8988T (cell line): ENCODE data around the gene EML2.
"Not testable (repeated sequence)": the region's sequence is repeated elsewhere in the genome, so short reads cannot be mapped to it uniquely, and the experiment has no call there.

Source experiments
- DNase-seq: peaks from one replicate; pipeline ENCODE4 v3.0.0; 2011

EML2 gene

DNA sequence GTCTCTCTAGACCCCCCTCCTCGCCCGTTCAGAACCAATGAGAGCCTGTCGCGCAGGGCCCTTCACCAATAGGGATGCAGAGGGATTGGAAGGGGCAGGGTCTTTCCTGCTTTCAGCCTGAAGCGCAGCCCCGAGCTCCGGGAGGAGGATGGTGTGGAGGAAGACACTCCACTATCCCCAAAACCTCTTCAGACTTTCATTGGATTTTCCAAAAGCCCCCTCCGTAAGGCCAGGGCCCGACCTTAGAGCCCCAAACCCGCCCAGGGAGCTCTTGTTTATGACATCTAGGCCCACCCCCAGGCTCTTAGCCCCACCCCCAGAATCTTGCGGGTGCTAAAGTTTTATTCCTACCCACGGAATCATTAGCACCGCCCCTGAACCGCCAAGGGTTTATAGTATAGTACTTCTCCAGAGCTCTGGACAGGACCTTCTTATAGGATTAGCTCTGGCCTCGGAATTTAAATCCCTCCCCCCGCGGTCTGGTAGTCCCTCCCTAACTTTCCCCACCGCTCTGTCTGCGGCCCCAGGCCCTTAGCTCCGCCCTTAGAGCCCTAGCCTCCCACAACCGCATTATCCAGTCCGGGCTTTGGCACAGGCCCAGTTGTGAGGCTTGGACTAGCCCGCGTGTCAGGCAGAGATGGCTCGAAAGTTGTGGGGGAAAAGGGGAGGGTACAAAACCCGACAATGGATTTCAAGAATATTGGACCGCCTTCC lies 6.6 kb upstream of the EML2 start:
- no peak for DNase-seq

DNA sequence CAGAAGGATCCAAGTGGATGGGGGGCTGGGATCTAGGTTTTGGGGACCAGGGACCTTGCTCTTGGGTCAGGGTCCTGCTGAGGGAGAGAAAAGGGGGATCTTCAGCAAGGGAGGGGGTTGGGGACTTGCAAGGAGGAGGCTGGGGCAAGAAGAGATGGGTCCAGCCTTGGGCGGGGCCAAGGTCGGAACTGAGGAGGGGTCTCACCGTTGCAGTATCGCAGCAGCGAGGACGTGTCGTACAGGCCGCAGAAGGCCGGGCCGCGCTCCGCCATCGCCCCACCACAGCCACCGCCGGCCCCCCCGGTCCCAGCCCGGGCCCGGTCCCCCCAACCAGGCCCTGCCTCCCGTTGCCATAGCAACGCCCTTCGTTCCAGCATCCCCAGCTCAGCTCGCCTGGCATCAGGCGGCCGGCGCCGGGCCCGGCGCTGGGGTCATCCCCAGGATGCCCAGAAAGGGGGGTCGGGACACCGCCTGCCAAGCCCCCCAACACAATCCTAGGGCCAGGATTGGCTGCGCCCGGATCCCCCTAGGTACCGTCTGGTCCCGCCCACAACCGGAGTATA lies 6.0 kb upstream of the EML2 start:
- no peak for DNase-seq

DNA sequence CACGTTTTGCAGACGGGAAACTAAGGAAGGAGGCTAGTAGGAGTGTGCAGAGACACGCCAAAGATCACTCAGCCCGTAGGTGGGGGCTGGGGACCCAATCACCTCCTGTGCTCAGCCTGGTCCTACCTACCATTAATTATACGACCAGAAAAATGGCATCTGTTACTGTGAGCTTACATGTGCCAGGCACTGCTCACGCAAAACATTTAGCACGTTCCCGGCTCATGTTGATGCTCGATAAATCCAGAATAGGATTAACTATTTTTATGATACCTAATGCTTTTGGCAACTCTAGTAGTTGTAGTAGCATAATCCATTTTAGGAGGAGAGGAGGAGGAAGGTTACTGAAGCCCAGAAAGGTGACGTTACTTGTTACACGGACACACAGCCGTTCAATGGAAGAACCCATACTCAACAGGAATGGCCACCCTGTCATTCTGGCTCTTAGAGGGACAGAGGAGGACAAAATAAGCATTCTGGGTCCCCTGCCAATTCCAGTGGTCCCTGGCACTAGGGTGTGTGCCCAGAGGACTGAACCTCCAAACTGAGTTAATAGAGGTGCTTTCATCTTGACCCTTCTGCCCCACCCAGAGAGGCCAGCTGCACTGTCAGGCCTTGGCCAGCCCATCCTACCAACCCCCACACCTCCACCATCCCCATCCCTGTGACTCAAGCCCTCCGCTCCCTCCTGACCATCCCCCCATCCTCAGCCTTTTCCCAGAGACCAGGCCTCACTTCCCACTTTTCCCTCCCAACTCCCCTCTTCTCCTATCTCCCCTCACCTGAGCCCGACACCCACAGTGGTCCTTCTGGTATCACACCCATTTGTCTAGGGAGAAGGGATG lies 5.0 kb upstream of the EML2 start:
- DNase-seq = no peak

DNA sequence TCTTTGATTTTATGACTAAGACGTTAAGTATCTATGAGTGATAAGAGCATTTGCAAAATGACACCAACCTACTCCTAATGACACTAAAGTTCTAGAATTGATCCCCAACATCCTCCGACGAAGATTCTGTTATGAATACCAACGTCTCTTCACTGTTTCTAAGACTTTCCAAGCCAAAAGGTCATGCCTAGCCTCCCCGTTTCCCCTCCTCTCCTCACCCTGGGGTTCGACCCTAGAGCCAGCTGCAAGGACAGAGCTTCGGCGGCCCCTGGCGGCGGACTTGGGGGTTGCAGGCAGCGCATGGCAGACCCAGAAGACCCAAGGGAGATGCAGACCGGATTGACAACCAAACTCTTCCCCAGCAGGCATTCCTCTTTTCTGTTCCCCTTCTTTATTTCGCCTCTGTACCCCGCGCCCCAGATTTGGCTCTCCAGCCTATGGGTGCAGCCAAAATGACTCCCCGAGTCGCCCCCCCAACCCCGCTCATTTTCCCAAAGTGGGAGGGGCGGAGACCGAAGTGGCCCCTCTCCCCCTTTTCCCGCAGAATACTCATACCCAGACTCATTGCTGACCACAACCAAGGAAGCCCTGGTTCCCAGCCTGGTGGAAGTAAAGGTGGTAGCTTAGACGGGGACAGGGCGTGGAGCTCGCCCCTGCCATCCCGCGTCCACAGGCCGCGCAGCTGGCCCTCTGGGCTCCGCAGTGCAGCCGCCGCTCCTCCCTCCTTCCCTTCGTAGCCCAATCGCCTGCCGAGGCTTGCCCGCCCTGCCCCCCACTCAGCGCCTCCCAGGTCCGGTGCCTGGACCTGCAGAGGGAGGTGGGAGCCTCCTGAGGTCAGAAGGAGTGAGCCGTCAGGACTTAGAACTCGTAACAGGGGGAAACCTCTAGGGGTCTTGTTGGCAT lies 4.1 kb upstream of the EML2 start:
- DNase-seq = peak; percentile 81

DNA sequence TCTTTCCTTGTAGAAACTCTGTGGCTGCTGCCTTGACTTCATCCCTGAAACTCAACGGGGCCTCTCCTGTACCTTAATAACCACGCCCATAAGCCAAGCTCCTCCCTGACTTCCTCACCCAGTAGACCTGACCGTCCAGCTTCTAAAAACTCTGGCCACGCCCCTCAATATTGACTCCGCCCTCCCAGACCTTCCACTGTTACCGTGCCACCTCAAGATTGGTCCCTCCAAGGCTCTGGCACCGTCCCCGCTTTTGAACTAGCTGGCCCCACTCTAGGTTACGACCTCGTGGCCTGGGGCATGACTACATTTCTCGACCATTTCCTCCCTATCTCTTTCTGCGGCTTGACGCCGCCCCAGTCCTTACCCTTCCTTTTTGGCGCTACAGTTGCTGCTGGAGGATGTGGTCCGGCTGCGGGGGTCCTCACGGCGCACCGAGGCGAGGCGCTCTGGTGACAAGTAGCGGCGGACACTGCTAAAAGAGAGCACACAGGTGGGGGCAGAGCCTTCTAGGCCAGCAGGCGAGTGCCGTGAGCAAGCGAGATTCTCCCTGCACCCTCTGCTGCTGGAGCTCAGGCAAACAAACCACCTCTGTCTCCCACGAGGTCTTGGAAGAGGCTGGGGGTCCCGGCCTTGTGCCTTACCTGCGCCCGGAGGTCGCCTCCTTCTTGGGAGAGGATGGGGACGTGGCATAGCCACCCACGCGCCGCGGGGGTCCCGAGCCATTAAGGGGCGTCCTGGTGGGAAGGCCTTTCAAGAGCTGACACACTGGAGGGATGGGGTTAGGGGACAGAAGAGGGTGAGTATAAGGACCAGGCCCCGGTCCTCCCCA lies 2.3 kb upstream of the EML2 start:
- DNase-seq = peak; percentile 68

DNA sequence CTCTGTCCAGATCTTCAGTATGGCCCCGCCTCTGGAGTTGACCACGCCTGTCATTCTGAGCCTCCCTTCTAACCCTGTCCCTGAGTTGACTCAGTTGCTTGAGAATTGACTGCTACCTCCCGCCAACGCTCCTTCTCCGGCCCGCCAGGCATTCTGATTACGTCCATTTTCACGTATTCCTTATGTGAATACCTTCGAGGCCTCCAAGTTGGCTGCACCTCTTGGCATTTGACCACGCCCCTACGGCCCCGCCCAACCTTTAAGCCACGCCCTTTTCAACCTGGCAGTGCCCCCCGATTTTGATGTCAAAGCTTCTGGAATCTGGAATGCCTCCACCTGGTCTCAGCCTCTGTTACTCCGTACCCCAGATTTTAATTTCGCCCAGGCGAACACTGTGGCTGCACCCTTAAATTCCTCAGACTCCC lies 1.7 kb upstream of the EML2 start:
- DNase-seq = no peak

DNA sequence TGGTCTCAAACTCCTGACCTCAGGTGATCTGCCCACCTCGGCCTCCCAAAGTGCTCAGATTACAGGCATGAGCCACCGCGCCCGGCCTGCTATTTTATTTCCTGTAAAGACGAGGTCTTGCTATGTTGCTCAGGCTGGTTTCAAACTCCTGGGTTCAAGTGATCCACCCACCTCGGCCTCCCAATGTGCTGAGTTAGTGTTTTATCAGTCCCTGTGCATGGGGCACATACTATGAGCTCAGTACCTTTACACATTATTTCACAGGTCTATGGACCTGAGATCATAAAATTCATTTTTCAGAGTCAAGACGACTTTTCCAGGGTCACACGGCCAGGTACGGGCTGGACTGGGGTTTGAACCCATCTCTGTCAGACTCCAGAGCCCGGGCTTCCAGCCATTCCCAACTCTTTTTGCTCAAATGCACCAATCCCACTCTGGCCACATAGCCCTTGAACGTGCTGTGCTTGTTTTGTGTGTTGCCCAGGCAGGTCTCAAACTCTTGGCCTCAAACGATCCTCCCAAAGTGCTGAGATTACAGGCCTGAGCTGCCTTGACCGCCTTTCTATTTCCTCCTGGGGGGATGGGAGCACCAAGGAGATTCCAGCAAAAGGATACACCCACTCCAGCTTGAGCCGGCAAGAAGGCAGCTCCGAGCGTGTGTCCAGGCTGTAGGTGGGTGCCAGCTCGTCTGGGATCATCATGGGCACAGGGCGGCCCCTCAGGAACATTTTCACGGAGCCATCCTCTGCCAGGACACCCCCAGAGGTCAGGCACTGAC lies 1.1 kb downstream of the EML2 start:
- no peak for DNase-seq

DNA sequence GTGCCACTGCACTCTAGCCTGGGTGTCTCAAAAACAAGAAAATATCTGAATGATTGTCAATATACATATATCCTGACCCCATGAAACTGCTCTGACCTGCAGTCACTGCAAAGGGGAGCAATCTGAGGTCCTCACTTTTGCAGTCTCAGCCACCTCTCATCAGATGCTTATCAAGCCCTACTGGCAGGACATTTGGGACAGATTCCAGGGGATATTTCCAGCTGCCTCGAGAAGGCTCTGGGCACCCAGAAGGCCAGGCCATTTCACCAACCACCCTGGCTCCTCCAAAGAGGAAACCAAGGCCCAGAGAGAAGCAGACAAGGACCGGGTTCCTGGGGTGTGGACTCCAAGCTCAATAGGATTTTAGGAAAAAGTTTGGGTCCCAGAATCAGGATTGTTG lies 2.3 kb downstream of the EML2 start:
- no peak for DNase-seq

DNA sequence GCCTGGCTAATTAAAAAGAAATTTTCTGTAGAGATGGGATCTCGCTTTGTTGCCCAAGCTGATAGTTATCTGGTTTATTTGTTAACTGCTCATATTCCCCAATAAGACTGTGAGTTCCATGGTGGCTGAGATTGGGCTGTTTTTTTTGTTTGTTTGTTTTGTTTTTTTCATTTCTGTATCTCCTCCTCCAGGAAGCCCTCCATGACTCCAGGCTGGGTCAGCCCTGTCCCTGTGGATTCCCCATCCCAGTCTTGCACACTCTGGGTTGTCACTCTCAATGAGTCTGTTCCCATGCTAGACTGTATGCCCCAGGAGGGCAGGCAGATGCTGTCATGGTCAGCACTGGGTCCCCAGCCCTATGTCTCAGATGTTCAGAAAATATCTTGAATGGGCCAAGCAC lies 2.9 kb downstream of the EML2 start:
- no peak for DNase-seq

DNA sequence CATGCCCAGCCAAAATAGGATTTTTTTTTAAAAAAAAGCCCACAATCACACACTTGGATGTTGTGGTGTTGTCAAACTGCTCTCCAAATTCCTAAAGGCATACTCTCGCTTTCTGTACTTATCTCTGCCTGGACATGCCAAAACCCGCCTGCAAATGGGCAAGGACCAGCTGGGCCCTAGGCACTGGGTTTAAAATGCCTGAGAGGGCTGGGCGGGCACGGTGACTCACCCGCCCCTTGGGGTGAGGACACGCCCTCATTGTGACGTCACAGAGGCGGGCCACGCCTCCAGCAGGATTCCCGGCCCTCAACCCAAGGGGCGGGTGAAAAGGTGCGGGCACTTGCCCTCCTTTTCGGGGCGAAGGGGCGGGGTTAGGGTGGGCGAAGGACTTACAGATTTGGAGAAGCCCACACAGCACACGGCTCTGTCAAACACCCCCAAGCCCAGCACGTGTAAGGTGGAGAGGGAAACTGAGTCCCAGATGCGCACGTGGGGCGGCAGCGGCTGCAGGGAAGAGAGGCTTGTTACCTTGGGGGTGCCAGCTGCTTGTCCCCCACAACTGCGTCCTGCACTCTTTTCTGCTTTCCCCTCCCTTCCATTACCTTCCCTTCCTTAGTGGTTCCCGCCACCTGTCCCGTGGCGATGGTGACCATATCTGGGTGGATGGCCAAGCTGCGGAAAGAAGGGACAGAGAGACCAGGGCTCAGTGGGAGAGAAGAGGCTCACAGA lies 6.6 kb downstream of the EML2 start:
- peak; percentile 91 for DNase-seq

DNA sequence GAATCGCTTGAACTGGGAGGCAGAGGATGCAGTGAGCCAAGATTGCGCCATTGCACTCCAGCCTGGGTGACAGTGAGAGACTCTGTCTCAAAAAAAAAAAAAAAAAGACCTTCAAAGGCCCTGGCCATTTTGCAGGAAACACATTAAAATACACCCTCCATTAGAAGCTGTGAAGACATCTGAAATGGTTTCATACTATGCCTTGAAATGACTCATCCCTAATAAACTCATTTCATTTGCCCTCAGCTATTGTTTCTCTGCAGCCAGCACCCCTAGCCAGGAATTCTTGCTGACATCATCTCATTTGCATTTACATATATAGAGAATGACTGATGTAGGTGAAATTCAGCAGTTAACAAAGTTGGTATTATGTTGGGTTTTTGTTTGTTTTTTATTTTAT lies 8.7 kb downstream of the EML2 start:
- no peak for DNase-seq

DNA sequence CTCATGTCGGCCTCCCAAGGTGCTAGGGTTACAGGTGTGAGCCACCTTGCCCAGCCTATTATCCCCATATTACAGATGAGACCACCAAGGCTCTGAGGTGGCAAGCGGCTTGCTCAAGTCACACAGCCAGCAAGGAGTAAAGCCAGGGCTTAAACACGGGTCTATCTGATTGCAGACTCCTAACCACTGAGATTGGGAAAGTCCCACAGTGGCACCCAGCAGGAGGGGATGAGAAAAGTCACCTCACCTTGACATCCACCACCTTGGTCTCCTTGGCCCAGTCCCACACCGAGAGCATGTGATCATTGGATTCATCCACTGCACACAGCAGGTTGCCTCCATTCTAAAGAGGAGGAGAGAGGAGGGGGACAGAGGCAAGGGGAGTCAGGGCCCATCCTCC lies 9.5 kb downstream of the EML2 start:
- no peak for DNase-seq

DNA sequence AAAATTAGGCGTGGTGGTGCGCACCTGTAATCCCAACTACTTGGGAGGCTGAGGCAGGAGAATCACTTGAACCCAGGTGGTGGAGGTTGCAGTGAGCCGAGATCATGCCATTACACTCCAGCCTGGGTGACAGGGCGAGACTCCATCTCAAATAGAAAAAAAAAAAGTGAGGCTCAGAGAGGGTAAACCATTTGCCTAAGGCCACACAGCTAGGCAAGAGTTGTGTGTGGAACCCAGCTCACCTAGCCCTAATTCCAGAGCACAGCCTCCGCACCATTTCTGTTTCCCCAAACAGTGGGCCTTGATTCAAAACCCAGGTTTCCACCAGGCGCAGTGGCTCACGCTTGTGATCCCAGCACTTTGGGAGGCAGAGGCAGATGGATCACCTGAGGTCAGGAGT lies 11.0 kb downstream of the EML2 start:
- not testable (repeated sequence) for DNase-seq

DNA sequence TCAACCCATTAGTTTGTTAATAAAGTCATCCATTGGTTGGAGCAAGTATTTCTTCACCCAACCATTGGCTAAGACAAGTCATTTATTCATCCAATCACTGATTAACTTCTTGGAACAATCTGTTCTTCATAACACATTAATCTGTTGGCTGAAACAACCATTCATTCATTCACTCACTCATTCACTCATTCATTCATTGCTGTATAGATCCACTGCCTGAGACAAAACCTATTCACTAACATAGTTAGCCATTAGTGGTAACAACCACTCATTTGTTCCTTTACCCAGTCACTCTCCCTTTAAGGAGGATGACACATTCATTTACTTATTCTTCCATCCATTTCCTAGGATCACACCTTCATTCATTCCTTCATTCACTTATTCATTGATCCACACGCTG lies 15.2 kb downstream of the EML2 start:
- no peak for DNase-seq

DNA sequence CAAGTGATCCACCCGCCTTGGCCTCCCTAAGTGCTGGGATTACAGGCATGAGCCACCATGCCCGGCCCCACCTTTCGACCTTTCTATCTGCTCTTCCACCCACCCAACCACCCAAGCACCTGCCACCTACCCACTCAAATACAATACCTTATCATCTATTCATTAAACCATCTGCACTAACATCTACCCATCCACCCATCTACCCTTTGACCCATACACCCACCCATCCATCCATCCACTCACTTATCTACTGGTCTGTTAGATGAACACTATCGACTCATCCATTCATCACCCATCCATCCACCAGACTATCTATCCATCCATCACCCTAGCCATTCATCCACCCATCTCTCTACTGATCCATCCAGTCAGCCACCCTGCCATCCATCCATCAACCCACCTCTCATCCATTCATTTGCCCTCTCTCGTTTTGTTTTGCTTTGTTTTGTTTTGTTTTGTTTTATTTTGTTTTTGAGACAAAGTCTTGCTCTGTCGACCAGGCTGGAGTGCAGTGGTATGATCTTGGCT lies 17.2 kb downstream of the EML2 start:
- DNase-seq = no peak

DNA sequence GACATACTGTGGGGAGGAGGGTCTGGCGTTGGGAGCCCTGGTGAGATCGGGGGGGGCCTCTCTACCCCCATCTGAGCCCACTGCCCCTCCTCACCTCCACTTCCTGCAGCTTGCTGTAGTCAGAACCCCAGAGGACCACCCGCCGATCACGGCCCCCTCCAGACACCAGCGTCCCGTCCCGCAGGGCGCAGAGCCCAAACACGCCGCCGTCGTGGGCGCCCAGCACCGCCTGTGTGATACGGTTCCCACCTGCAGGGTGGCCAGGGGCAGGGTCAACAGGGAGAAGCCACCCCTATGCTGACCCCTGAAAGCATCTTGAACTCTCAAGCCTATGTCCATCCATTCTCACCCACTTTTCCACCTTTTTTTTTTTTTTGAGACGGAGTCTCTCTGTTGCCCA lies 17.8 kb downstream of the EML2 start:
- no peak for DNase-seq

DNA sequence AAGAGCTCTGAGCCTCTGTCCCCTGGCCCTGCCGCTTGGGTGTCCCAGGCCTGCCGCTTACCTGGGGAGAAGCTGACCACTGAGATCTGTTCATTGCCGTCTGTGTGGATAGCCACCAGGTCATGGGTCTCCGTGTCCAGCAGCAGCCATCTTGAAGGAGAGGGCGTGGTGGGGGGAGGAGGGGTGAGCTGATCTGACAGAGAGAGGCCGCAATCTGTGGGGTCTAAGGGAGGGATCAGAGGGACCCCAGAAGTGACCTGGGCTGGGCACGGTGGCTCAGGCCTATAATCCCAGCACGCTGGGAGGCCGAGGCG lies 22.5 kb downstream of the EML2 start:
- no peak for DNase-seq

DNA sequence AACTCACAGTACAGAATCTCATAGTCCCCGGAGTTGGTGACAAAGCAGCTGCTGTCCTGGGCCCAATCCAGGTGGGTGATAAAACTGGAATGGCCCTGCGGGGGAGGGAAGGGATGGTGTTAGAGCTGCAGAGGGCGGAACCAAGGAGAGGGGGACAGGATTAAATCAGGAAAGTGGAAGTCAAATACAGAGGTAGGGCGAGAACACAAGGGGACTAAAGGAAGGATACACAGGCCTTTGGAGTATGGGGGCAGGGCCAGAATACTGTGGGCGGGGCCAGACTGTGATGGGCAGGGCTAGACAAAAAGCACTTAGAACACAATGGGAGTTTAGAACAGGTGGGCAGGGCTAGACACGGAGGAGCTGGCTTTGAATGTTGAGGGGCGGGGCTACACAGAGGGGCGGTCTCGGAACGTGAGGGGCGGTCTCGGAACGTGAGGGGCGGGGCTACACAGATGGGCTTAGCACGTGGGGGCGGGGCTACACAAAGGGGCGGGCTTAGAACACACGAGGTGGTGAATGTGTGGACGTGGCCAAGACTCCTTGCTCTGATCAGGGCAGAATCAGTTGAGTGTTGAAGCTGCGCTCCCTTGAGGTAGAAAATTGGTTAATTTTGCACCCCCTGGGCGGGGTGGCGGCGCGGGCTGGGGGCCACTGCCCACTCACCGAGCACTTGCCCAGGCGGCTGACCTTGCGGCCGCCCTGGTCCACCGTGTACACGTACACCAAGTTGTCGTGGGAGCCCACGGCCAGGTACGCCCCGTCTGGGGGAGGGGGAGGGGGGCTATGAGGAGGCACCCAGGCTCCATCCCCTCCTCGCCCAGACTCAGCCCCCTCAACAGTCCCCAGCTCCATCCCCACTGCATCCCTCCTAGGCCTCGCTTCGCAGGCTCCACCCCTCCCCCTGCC lies 23.1 kb downstream of the EML2 start:
- DNase-seq = peak; percentile 75

DNA sequence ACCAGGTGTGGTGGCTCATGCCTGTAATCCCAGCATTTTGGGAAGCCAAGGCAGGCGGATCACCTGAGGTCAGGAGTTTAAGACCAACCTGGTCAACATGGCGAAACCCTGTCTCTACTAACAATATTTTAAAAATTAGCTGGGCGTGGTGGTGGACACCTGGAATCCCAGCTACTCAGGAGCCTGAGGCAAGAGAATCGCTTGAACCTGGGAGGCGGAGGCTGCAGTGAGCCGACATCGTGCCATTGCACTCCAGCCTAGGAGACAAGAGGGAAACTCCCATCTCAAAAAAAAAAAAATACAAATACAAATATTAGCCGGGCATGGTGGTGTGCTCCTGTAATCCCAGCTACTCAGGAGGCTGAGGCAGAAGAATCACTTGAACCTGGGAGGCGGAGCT lies 24.1 kb downstream of the EML2 start:
- DNase-seq = not testable (repeated sequence)
